WTC11 (cell line): ENCODE results near the gene YPEL1. TPM values are rescaled to one million over a fixed set of nuclear protein-coding genes. Genes with fewer than 3 reads are reported as not detected.

Source experiments
- ATAC-seq: fragments of 200-7000 bp; cut with Tn5 transposase; 2 replicates; pipeline ENCODE4 v1.10.0; 2021; ENCODE audit warnings: mild to moderate bottlenecking, moderate library complexity
- CTCF ChIA-PET: fragments of 300-600 bp; sonication (Branson Sonifier 250); formaldehyde crosslinking; loops from one replicate; lab custom pipeline; 2021; ENCODE audit warnings: antibody characterized with exemption; lab: Charles Lee
- POLR2A ChIA-PET: fragments of 350-600 bp; sonication (Branson Sonifier 250); formaldehyde crosslinking; loops from one replicate; lab custom pipeline; 2021; ENCODE audit warnings: antibody characterized with exemption; lab: Charles Lee
- DNase-seq: peaks from one replicate; pipeline ENCODE4 v3.0.0; 2021; ENCODE audit warnings: low spot score
- H3K27ac Mint-ChIP-seq: 2 replicates; pipeline ENCODE4 v1.8.0; 2021; ENCODE audit warnings: mixed read lengths
- H3K27me3 Mint-ChIP-seq: 2 replicates; pipeline ENCODE4 v1.8.0; 2021; ENCODE audit warnings: low read depth, mild to moderate bottlenecking, moderate library complexity, mixed read lengths
- H3K36me3 Mint-ChIP-seq: 2 replicates; pipeline ENCODE4 v1.8.0; 2021; ENCODE audit warnings: mixed read lengths
- H3K4me1 Mint-ChIP-seq: 2 replicates; pipeline ENCODE4 v1.8.0; 2022; ENCODE audit warnings: mixed read lengths
- H3K4me3 Mint-ChIP-seq: 2 replicates; pipeline ENCODE4 v1.8.0; 2021; ENCODE audit warnings: mild to moderate bottlenecking, moderate library complexity, mixed read lengths
- H3K9me3 Mint-ChIP-seq: 2 replicates; pipeline ENCODE4 v1.8.0; 2021; ENCODE audit warnings: mixed read lengths
- AFF4 ChIP-seq: sonication (generic); formaldehyde crosslinking; IDR thresholded peaks from 2 replicates; pipeline ENCODE4 v1.8.1; 2023; ENCODE audit warnings: mild to moderate bottlenecking, missing genetic modification reagents, borderline replicate concordance
- ELF4 ChIP-seq: sonication (generic); formaldehyde crosslinking; IDR thresholded peaks from 2 replicates; pipeline ENCODE4 v1.8.1; 2022; ENCODE audit warnings: low read depth, mild to moderate bottlenecking, moderate library complexity, missing genetic modification reagents
- IRF1 ChIP-seq: sonication (generic); formaldehyde crosslinking; IDR thresholded peaks from 2 replicates; pipeline ENCODE4 v1.8.0; 2023; ENCODE audit warnings: missing genetic modification reagents
- MYBL2 ChIP-seq: sonication (generic); formaldehyde crosslinking; IDR thresholded peaks from 2 replicates; pipeline ENCODE4 v1.8.1; 2023; ENCODE audit warnings: mild to moderate bottlenecking, moderate library complexity, missing genetic modification reagents
- NR2C2 ChIP-seq: sonication (generic); formaldehyde crosslinking; IDR thresholded peaks from 2 replicates; pipeline ENCODE4 v1.8.0; 2022; ENCODE audit warnings: mild to moderate bottlenecking, missing genetic modification reagents
- NR3C1 ChIP-seq: sonication (generic); formaldehyde crosslinking; conservative IDR thresholded peaks from 2 replicates; pipeline ENCODE4 v1.8.1; 2023; ENCODE audit warnings: low read depth, mild to moderate bottlenecking, missing genetic modification reagents
- PRRX2 ChIP-seq: fragments of 250-450 bp; sonication (Bioruptor Pico); IDR thresholded peaks from 2 replicates; pipeline ENCODE4 v1.8.0; 2021; ENCODE audit warnings: mild to moderate bottlenecking
- SMAD3 ChIP-seq: sonication (generic); formaldehyde crosslinking; IDR thresholded peaks from 2 replicates; pipeline ENCODE4 v1.8.0; 2022; ENCODE audit warnings: missing genetic modification reagents, mild to moderate bottlenecking, borderline replicate concordance
- TP53 ChIP-seq: sonication (generic); formaldehyde crosslinking; IDR thresholded peaks from 2 replicates; pipeline ENCODE4 v1.8.1; 2023; ENCODE audit warnings: mild to moderate bottlenecking, missing genetic modification reagents
- USF1 ChIP-seq: sonication (generic); formaldehyde crosslinking; IDR thresholded peaks from 2 replicates; pipeline ENCODE4 v1.8.0; 2022; ENCODE audit warnings: mild to moderate bottlenecking, missing genetic modification reagents
- ZBTB21 ChIP-seq: sonication (generic); formaldehyde crosslinking; IDR thresholded peaks from 2 replicates; pipeline ENCODE4 v1.8.1; 2023; ENCODE audit warnings: mild to moderate bottlenecking, missing genetic modification reagents, borderline replicate concordance
- ZNF232 ChIP-seq: sonication (generic); formaldehyde crosslinking; IDR thresholded peaks from 2 replicates; pipeline ENCODE4 v1.8.0; 2022; ENCODE audit warnings: mild to moderate bottlenecking, missing genetic modification reagents
- ZNF396 ChIP-seq: fragments of 250-450 bp; sonication (Bioruptor Pico); IDR thresholded peaks from 2 replicates; pipeline ENCODE4 v1.8.0; 2021; ENCODE audit warnings: mild to moderate bottlenecking, moderate library complexity, borderline replicate concordance
- ZNF416 ChIP-seq: fragments of 250-450 bp; sonication (Bioruptor Pico); IDR thresholded peaks from 2 replicates; pipeline ENCODE4 v1.9.0; 2021; ENCODE audit warnings: mild to moderate bottlenecking, inconsistent platforms
- total RNA-seq: library from RNA; stranded (reverse); gene quantifications from 3 replicates; pipeline ENCODE4 v1.2.3, GENCODE V29; 2021

Gene YPEL1
- total RNA-seq, 1 experiment from 2014 or later = 7.7 TPM

- TF ChIP-seq IRF1 (CRISPR knock-in tag) (no peak), NR2C2 (CRISPR knock-in tag) (no peak), AFF4 (no peak), ELF4 (no peak), MYBL2 (CRISPR knock-in tag) (no peak), ZNF396 (CRISPR knock-in tag) (no peak), ZNF232 (CRISPR knock-in tag) (no peak), ZBTB21 (CRISPR knock-in tag) (no peak), ZNF416 (CRISPR knock-in tag) (no peak), SMAD3 (CRISPR knock-in tag) (no peak)
These were observed 51.0 kb downstream of the YPEL1 start (continued) for GRCh38 chr22:21684492-21685163.

GRCh38 chr22:21683401-21683811 is 52.2 kb downstream of the YPEL1 start:
- Mint-ChIP-seq H3K4me3 (no peak overlapping the region), H3K4me1 (no peaks in the 10 kb centered on the region), H3K9me3 (no peaks in the 10 kb centered on the region), H3K27ac (no peak overlapping the region), H3K27me3 (no peaks in the 10 kb centered on the region), H3K36me3 (peaks cover 19% of the 10 kb centered on the region)
- DNase-seq (no peak), ATAC-seq (no peak)
- ChIA-PET POLR2A (no interaction called here), CTCF (no interaction called here)
- no peak for TF ChIP-seq PRRX2 (CRISPR knock-in tag)
- no peak for TF ChIP-seq SMAD3 (CRISPR knock-in tag)
- TF ChIP-seq NR3C1 (CRISPR knock-in tag) = no peak
- no peak for TF ChIP-seq TP53
- no peak for TF ChIP-seq ZNF232 (CRISPR knock-in tag)
- TF ChIP-seq AFF4 = no peak
- TF ChIP-seq USF1 (CRISPR knock-in tag) = no peak
